HepG2 (cell line): ENCODE measurements around the gene RDH11. TPM values are rescaled to one million over a fixed set of nuclear protein-coding genes. Genes with fewer than 3 reads are reported as not detected.

Experiments used
- FOXA1 ChIP-seq, 2 experiments: fragments of 450-650 bp in 1 of 2; sonication (generic) in 1 of 2; formaldehyde crosslinking in 1 of 2; IDR thresholded peaks; 2 replicates each; pipeline versions ENCODE4 v1.4.0 to v1.6.1; 2016 to 2020; ENCODE audit warnings: missing genetic modification reagents in 1 of 2
- FUBP1 ChIP-seq: sonication (generic); formaldehyde crosslinking; IDR thresholded peaks from 2 replicates; pipeline ENCODE4 v1.5.1; 2020; ENCODE audit warnings: missing genetic modification reagents, mild to moderate bottlenecking, borderline replicate concordance
- KMT2A ChIP-seq: sonication (generic); formaldehyde crosslinking; IDR thresholded peaks from 2 replicates; pipeline ENCODE4 v1.4.0; 2020; ENCODE audit warnings: missing genetic modification reagents
- MIER3 ChIP-seq: IDR thresholded peaks from 2 replicates; pipeline ENCODE4 v1.6.1; 2016; ENCODE audit warnings: missing compliant biosample characterization, borderline replicate concordance
- PATZ1 ChIP-seq: sonication (generic); formaldehyde crosslinking; IDR thresholded peaks from 2 replicates; pipeline ENCODE4 v1.4.0; 2020; ENCODE audit warnings: missing genetic modification reagents
- POLR2AphosphoS2 ChIP-seq: IDR thresholded peaks from 2 replicates; pipeline ENCODE4 v1.6.1; 2011; ENCODE audit warnings: low read depth, low read length, improper control_type of control experiment
- RARA ChIP-seq: IDR thresholded peaks from 2 replicates; pipeline ENCODE4 v1.6.1; 2016; ENCODE audit warnings: missing genetic modification reagents, missing compliant biosample characterization
- RELA ChIP-seq: sonication (generic); formaldehyde crosslinking; IDR thresholded peaks from 2 replicates; pipeline ENCODE4 v1.4.0; 2020; ENCODE audit warnings: missing genetic modification reagents
- SALL1 ChIP-seq: sonication (generic); formaldehyde crosslinking; IDR thresholded peaks from 2 replicates; pipeline ENCODE4 v1.8.0; 2022; ENCODE audit warnings: mild to moderate bottlenecking, missing genetic modification reagents
- SOX13 ChIP-seq, 3 experiments: fragments of 450-650 bp in 1 of 3; sonication (generic) in 1 of 3; formaldehyde crosslinking in 1 of 3; IDR thresholded peaks in 2 of 3; conservative IDR thresholded peaks in 1 of 3; 2 replicates each; pipeline versions ENCODE4 v1.5.0 to v1.6.1; 2016 to 2020; ENCODE audit warnings: antibody characterized with exemption in 1 of 3, mild to moderate bottlenecking in 1 of 3, missing compliant biosample characterization in 1 of 3, missing genetic modification reagents in 1 of 3, moderate library complexity in 1 of 3
- SOX6 ChIP-seq, 2 experiments: fragments of 450-650 bp in 1 of 2; sonication (generic) in 1 of 2; formaldehyde crosslinking in 1 of 2; IDR thresholded peaks; 2 replicates each; pipeline versions ENCODE4 v1.4.0 to v1.6.1; 2017 to 2020; ENCODE audit warnings: antibody characterized with exemption in 1 of 2, mild to moderate bottlenecking in 1 of 2, missing genetic modification reagents in 1 of 2
- ZBTB20 ChIP-seq: sonication (generic); formaldehyde crosslinking; IDR thresholded peaks from 2 replicates; pipeline ENCODE4 v1.8.1; 2023; ENCODE audit warnings: missing genetic modification reagents, low read depth, mild to moderate bottlenecking, borderline replicate concordance
- ZBTB38 ChIP-seq: sonication (generic); formaldehyde crosslinking; IDR thresholded peaks from 2 replicates; pipeline ENCODE4 v1.5.1; 2020; ENCODE audit warnings: mild to moderate bottlenecking, missing genetic modification reagents
- ZGPAT ChIP-seq: IDR thresholded peaks from 2 replicates; pipeline ENCODE4 v1.6.1; 2016; ENCODE audit warnings: mild to moderate bottlenecking
- ZNF18 ChIP-seq: sonication (generic); formaldehyde crosslinking; IDR thresholded peaks from 2 replicates; pipeline ENCODE4 v1.8.0; 2022; ENCODE audit warnings: mild to moderate bottlenecking, missing genetic modification reagents; ENCODE audit not compliant: insufficient replicate concordance
- ZNF225 ChIP-seq: sonication (generic); formaldehyde crosslinking; IDR thresholded peaks from 2 replicates; pipeline ENCODE4 v1.4.0; 2020; ENCODE audit warnings: mild to moderate bottlenecking, missing genetic modification reagents
- ZNF510 ChIP-seq: sonication (generic); formaldehyde crosslinking; IDR thresholded peaks from 2 replicates; pipeline ENCODE4 v1.4.0; 2020; ENCODE audit warnings: low read depth, mild to moderate bottlenecking, missing genetic modification reagents
- ZNF552 ChIP-seq: sonication (generic); formaldehyde crosslinking; IDR thresholded peaks from 2 replicates; pipeline ENCODE4 v1.9.0; 2022; ENCODE audit warnings: missing genetic modification reagents, mild to moderate bottlenecking, borderline replicate concordance
- ZNF703 ChIP-seq: sonication (generic); formaldehyde crosslinking; IDR thresholded peaks from 2 replicates; pipeline ENCODE4 v1.5.1; 2020; ENCODE audit warnings: missing genetic modification reagents, mild to moderate bottlenecking, moderate library complexity, borderline replicate concordance
- ZNF761 ChIP-seq: sonication (generic); formaldehyde crosslinking; conservative IDR thresholded peaks from 2 replicates; pipeline ENCODE4 v1.4.0; 2020; ENCODE audit warnings: mild to moderate bottlenecking, missing genetic modification reagents
- polyA plus RNA-seq, 8 experiments: library from polyadenylated mRNA; depleted of rRNA in 3 of 8; stranded (reverse) in 7 of 8; unstranded in 1 of 8; fragments of >200 nt; fragmentation: Illumina TruSeq in 4 of 8; extraction: Trizol in 4 of 8; gene quantifications; 2 replicates each; pipeline versions ENCODE4 v1.2.1 to v1.2.3, GENCODE V29; 2011 to 2016; ENCODE audit warnings: low read depth in 4 of 8, missing spikeins in 1 of 8, mixed read lengths in 1 of 8; ENCODE audit not compliant: insufficient read depth in 1 of 8
- total RNA-seq, 5 experiments: library from RNA; depleted of rRNA; stranded (reverse); fragments of >200 nt; fragmentation: Illumina TruSeq; extraction: Trizol; gene quantifications; 2 replicates each; pipeline ENCODE4 v1.2.3, GENCODE V29; 2016; ENCODE audit warnings: low read depth in 1 of 5

The RDH11 gene
- total and polyA plus RNA-seq, 2 of the 13 experiments (the other 11 are each of a cell fraction or from before 2014, with no cell fraction given) = 106 to 131 TPM

- TF ChIP-seq FUBP1 (CRISPR knock-in tag) (0 out of 2 replicates have a peak, but pooled peaks have one; percentile 35), ZBTB38 (CRISPR knock-in tag) (peak; percentile 74; the same call in 1 of the 2 replicates), ZNF510 (CRISPR knock-in tag) (0 out of 2 replicates have a peak, but pooled peaks have one; percentile 43), ZNF225 (CRISPR knock-in tag) (peak; percentile 79; the same call in 1 of the 2 replicates), FOXA1 (IDR thresholded peaks at IDR 0.05) (no peak), FOXA1 (CRISPR knock-in tag; IDR thresholded peaks at IDR 0.05) (peak; percentile 28; the same call in 1 of the 2 replicates), ZNF703 (no peak), ZNF18 (CRISPR knock-in tag) (peak; percentile 61), PATZ1 (peak; percentile 89), ZNF552 (CRISPR knock-in tag) (peak; percentile 70; the same call in 1 of the 2 replicates), ZGPAT (peak; percentile 43; the same call in 1 of the 2 replicates), MIER3 (CRISPR knock-in tag) (0 out of 2 replicates have a peak, but pooled peaks have one; percentile 22), RARA (CRISPR knock-in tag) (peak; percentile 47), ZBTB20 (CRISPR knock-in tag) (0 out of 2 replicates have a peak, but pooled peaks have one; percentile 16), ZNF761 (0 out of 2 replicates have a peak, but pooled peaks have one; percentile 31), KMT2A (CRISPR knock-in tag) (peak; percentile 86), SOX13 (IDR thresholded peaks at IDR 0.05) (no peak), SOX13 (CRISPR knock-in tag; conservative IDR thresholded peaks at IDR 0.05 in 1 of 2, IDR thresholded peaks at IDR 0.05 in 1 of 2) (peak in 1 of 2 experiments; percentile 59; a peak in 1 of 4 replicates), SALL1 (CRISPR knock-in tag) (peak; percentile 89), SOX6 (IDR thresholded peaks at IDR 0.05) (no peak), SOX6 (CRISPR knock-in tag; IDR thresholded peaks at IDR 0.05) (peak; percentile 89), POLR2AphosphoS2 (no peak), RELA (CRISPR knock-in tag) (no peak)
Measured at GRCh38 chr14:67729072-67729885, 33.7 kb upstream of the RDH11 start (continued).
